Skin epidermis (tissue), 12 donors: Measurements from ENCODE around the gene CD8A.

ENCODE experiments used
- H3K27ac ChIP-seq, 21 experiments: fragments of 200-600 bp; sonication (generic) in 11 of 21; one replicate each; pipeline ENCODE4 v1.5.0; 2020; ENCODE audit warnings: mild to moderate bottlenecking in 3 of 21, inconsistent platforms in 2 of 21, moderate library complexity in 2 of 21
- H3K4me3 ChIP-seq, 7 experiments: fragments of 200-600 bp; sonication (generic) in 2 of 7; one replicate each; pipeline ENCODE4 v1.5.0; 2020; ENCODE audit warnings: inconsistent platforms in 2 of 7, mild to moderate bottlenecking in 2 of 7, moderate library complexity in 1 of 7

Gene CD8A

DNA sequence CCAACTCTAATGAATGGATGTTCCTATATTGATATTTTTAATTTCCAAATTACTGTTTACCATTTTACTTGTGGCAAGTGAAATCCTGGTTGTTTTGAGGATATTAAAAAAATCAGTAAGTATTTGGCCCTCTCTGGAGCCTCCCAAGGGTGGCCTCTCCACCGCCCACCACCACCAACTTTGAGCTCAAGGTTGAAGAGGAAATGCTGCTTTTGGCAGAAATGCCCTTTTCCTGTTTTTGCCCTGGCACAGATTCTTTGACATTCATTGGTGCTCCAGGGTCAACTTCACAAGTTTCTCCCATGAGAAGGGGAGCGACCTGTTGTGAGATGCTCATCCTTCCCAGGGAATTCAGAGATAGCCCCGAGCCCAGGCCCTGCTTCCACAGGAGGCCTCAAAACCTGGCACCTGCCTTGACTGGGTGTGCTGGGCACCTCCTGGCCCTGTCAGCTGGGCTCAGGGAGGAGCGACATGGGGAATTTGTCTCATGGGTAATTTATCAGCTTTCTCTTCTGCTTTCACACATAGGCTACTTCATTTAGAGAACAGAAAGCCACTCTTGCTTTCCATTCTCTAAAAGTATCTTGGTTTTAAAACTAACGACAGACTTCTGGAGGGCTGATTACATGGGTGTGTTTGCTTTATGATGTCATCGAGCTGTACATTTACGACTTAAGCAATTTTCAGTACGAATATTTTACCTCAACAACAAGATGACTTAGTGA, 6.9 kb downstream of the CD8A start:
- H3K27ac ChIP-seq = no peak overlapping the region
- no peak overlapping the region for H3K4me3 ChIP-seq

DNA sequence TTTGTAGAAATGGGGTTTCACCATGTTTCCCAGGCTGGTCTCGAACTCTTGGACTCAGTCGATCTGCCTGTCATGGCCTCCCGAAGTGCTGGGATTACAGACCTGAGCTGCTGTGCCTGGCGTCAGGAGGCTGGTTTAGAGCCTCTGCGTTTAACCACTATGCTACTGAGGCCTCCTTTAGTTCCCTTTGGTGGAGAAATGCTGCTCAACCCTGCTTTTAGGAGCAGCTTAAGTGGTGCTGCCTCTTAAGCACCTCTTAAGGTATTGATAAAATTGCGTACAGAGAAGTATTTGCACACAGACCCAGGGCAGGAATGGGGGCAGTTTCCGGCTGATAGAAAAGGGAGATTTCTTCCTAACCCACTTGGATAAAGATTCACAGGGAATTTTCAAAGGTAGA, 8.0 kb downstream of the CD8A start:
- Histone ChIP-seq H3K27ac (no peak overlapping the region), H3K4me3 (no peak overlapping the region)

DNA sequence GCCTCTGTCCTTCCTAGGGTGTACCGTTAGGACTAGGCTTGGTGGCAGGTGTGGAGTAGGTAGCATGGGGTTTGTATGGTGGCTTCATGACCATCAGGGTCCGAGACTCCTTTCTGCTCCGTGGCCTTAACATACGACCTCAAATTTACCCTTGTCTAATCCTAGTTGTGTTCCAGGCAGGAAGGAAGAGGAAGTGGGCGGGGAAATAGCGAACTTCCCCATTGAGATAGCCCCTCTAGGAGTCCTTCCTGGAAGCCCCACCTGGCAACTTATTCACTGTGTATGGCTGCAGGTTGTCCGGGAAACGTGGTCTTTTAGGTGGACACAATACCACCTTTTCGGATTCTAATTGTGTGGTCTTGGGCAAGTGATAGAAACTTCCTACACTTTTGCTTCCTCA, 9.3 kb downstream of the CD8A start:
- H3K27ac ChIP-seq = no peak overlapping the region
- H3K4me3 ChIP-seq = no peak overlapping the region

DNA sequence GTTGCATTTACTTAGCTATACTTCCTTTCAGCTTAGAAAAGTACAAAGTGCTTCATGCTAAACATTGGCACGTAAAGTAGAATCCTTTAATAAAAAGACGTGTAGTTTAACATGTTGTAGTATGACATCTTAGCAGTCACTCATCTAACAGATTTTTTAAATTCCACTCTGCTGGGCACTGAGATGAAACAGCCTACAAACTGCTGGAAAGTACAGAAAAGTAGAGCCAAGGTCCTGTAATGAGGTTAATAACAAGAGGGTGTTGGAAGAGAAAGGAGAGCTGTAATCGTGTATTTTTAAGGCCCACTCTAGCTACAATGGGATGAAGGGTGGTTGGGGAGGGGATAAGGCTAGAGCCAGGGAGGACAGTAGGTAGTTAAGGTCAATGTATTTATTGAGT, 10.7 kb downstream of the CD8A start:
- no peak overlapping the region for H3K4me3 ChIP-seq
- H3K27ac ChIP-seq = no peak overlapping the region

DNA sequence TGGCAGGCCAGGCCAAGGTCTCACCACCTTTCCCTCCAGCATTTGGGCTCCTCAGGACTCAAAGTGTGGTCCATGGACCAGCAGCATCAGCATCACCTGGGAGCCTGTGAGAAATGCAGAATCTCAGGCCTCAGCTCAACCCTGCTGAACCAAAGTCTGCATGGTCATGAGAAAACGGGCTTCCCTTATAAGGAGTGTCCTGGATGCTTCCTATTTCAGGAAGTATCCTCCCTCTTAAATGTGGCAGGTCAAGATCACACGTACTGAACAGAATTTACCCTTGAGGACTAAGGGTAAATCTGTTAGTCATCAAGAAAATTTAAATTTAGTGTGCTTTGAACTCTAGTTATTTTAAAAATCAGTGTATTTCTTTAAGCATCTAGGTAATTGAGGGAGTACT, 11.8 kb downstream of the CD8A start:
- H3K4me3 ChIP-seq = no peak overlapping the region
- H3K27ac ChIP-seq = no peak overlapping the region

DNA sequence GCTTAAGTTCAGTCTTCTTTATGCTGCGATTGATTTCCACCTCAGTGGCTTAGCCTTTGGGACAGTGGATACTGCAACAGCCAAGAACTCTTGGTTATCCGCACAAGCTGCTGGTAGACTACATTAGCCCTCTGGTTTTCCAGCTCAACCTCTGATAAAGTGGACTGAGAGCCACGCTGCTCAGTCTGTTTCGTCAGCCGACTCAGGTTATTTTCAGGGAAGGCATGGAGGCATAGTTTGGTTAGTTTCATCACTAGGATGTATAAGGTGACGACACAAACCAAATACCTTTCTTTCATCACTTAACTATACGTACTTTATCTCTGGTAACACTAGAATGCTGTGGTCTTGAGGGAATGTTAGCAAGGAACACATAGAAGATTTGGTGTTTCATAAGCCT, 14.2 kb downstream of the CD8A start:
- no peak overlapping the region for H3K27ac ChIP-seq
- no peak overlapping the region for H3K4me3 ChIP-seq

DNA sequence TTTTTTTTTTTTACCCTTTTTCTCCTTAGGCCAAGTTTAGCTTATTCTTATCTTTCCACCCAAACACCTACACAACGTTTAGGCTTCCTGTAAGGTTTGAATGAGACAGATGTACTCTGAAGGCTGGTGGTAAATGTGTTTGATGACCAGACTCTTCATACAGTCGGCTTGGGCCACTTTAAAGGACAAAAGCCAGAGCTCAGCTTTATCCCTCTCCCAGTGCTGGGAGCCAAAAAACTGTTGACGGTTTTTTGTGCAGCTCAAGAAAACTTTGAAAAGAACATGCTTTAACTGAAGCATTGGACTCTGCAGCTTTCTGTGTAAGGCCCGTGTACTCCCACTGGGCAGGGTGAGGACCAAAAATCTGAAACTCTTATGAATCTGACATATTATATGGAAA, 15.4 kb downstream of the CD8A start:
- H3K27ac ChIP-seq = no peak overlapping the region
- no peak overlapping the region for H3K4me3 ChIP-seq

DNA sequence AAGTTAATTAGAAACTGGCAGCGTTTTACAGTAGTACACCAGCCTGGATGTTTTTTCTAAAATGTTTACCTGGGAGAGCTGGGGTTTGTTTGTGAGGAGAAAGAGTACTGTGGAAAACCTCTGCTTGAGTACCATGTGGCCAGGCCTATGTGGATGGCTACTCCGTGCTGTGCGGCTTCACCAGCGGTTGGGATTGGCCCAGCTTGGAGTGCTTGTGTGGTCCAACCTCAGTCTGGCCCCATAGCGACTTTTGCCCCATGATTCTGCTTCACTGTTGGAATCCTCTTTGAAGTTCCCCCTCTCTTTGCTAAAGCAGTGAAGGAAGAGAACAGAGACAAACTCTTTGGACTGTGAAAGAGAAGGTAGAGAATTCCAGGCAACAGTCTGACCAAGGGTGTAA, 15.9 kb downstream of the CD8A start:
- Histone ChIP-seq H3K4me3 (no peak overlapping the region), H3K27ac (no peak overlapping the region)

DNA sequence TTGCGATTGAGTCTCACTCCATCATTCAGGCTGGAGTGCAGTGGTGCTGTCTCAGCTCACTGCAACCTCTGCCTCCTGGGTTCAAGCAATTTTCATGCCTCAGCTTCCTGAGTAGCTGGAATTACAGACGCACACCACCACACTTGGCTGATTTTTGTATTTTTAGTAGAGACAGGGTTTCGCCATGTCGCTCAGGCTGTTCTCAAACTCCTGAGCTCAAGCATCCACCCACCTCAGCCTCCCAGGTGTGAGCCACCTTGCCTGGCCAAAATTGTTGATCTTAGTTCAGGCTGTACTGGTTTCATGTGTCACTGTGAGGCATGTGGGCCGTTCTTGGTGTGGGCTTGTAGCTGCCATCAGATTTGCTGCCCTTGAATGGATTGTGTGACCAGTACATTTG, 18.1 kb downstream of the CD8A start:
- Histone ChIP-seq H3K27ac (no peak overlapping the region), H3K4me3 (no peak overlapping the region)

DNA sequence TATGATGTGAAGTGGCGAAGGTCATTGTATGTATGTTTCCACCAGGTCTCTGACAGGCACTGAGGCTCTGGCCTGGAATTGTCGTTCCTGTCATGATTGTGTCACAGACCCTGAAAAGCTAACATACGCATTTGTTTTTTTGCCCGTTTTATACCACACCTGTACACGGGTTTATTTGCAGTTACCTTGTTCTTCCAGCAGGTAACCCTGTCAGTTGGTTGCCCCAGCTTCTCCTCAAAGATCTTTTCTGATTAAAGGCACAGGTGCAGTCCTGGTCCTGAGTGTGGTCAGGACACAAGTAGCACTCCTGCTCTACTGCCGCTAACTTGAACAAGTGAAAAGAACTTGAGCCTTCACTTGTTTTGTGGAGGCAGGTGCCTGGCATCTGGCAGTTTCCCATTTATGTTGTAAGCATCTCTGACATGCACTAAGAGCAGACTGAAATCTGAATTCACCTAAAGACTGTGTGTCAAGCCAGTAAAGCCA, 19.9 kb downstream of the CD8A start:
- Histone ChIP-seq H3K4me3 (no peak overlapping the region), H3K27ac (no peak overlapping the region)

DNA sequence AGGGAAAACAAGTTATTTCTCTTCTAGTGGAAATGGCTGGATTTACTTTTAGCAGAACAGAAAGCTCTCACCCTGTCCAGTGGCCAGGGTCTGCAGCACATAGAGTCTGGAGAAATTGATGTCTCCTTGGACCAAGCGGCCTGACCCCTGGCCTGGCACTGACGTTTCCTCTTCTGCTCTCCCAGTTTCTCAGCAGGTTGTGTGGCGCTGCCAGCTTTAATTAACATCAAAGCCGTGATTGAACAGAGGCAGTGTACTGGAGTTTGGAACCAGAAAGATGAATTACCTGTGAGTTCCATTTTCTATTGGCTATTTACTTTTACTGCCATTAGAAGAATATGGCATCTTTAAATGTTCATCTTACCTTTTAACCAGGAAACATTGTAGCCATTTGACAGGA, 20.9 kb downstream of the CD8A start:
- no peak overlapping the region for H3K27ac ChIP-seq
- H3K4me3 ChIP-seq = no peak overlapping the region

DNA sequence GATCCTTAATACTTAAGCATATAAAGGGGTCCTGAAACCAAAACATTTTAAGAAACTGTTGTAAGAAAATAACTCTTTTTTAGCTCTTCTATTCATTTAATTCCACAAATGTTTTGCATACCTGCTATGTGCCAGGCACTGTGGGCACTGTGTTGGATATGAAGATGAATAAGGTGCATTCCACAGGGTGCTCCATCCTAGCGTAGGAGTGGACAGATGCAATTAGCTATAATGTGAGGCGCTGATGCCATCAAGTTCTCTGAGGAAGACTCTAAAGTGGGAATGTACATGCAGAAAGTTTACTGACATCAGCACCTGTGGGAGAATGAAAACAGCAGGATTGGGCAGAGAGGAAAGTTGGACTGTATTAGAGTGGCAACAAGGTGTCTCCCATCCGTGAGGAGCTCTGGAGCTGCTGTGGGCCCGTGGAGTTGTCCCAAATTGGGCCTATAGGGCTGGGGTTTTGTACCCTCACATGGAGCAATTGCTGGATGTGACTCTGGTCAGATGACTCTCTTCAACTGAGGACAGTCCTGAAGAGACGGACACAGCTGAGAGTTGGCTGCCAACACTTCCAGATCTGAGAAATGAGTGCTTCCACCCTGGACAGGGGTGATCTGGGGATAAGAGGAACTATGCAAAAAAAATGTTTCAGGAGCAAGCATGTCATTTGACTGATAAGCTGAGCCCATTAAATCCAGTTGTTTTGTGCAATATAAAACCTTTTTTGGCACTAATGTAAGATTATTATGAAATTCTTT, 22.3 kb downstream of the CD8A start:
- Histone ChIP-seq H3K27ac (no peak overlapping the region), H3K4me3 (no peak overlapping the region)

DNA sequence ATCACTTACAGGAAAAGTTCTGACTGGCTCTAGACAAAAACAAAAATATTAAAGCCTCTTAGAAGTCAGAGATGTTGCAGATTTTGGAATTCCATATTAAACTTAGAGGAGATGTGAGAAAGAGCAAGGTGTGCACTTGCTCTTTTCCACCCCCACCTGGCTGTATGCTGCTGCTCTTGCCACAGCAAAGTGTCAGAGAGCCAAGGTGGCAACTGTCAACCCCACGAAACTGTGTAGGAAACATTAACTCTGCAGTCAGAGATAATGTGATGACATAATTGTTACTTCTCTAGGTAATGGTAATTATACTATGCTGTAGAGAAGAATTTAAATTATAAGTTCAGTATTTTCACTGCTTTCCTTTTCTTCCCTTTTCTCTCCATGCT, 25.4 kb downstream of the CD8A start:
- H3K27ac ChIP-seq = no peak overlapping the region
- H3K4me3 ChIP-seq = no peak overlapping the region

DNA sequence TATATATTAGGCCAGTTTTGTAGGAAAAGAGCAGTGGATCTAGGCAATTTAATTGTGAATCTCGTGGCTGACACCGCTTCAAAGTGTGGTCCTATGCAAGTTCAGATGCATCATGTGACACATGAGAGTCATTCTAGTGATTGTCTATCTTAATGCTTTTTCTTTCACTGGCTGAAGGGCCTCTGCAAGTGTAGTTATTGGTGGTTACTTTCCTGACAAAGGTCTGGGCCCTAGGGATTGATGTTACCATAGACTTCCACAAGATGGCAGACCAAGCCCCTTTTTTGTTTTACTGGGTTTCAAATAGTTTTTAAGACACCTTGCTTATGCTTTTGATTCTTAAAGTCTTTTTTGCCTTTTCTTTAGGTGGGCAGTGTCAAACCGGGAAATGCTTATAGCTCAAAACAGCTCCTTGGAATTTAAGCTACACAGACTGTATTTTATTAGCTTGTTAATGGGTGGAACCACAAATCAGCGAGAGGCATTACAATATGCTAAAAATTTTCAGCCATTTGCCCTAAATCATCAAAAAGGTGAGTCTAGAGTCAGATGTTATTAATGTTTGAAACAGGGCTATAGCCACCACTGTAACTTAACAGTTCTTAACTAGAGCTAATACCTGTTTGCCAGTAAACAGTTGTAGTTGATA, 25.9 kb downstream of the CD8A start:
- no peak overlapping the region for H3K27ac ChIP-seq

DNA sequence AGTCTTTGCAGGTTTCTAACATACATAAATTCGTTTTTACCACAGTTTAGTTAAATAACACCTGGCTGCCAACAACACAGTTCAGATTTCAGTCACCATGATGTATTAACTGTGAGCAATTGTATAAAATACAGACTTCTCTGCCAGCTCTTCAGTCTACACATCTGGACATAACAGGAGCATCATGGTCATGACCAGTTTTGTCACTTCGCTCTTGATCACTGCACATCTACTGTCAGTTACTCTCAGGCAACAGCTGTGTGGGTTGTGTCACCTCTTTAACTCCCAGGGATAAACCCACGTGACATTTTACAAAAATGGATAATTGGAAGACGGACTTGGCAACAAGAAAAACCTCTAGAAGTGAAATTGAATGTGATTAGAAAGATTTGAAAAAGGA, 30.3 kb downstream of the CD8A start:
- H3K4me3 ChIP-seq = no peak overlapping the region
- no peak overlapping the region for H3K27ac ChIP-seq

More for the DNA sequence above, 25.9 kb downstream of the CD8A start:
- H3K4me3 ChIP-seq = no peak overlapping the region

DNA sequence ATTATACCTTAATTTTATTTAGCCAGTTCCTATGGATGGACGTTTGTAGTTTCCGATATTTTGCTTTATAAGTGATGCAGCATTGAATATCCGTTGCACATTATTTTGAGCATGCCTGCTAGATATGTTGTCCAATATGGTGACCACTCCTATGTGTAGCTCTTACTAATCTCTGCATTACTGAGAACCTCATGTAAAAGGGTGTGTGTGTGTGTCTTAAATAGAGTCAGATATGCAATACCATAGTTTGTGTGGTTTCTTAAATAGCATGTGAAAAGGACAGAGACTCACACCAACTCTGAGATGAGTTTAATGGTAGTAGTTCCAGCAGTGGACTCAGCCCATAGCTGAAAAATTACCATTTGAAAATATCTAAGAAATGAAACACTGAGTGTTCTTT, 32.3 kb downstream of the CD8A start:
- Histone ChIP-seq H3K4me3 (no peak overlapping the region), H3K27ac (no peak overlapping the region)

DNA sequence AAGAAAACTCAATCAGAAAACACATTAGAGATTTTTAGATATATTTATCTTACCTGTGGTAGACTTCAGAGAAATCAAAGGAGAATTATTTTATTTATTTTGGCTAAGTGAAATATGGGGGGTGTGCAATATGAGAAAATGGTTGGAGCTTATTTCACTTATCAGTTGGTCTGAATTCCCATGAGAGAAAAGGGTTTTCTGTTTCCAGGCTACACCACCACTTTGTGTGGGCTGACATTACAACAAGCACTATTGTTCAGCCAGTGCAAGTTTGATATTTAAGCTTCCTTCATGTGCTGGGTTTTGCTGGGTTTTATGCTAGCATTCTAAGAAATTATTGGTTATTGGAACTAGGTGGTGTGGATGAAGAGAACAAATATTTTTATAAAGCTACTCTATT, 37.1 kb downstream of the CD8A start:
- Histone ChIP-seq H3K4me3 (no peak overlapping the region), H3K27ac (no peak overlapping the region)

DNA sequence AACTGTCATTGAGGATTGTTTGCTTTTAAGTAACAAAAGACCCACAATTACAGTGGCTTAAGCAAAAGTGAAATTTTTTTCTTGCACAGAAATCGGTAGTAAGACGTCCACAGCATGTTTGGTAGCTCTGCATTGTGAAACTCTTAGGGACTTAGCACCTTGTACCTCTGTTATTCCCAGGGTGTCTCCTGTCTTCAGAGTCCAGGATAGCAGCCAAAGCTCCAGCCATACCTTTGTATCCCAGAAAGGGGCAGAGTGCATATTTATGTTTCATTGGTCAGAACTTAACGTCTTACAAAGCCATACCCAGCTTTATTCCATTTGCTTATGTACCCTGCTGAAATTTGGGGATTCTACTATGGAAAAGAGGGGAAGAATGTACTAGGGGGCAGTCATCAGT, 37.8 kb downstream of the CD8A start:
- H3K4me3 ChIP-seq = no peak overlapping the region
- H3K27ac ChIP-seq = no peak overlapping the region

DNA sequence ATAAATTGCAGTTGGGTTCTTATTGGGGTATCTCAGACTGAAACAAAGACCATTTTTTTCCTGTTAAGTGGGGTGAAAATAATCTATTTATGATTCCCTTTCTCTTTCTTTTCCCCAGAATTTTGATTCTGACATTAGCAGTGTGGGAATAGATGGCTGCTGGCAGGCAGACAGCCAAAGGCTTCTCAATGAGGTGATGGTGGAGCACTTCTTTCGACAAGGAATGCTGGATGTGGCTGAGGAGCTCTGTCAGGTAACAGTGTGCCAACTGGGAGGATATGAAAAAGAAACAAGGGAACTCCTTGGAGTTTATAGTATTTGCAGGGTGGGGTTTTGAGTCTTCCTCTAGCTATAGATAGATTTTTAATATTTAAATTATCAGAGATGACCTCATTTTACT, 38.9 kb downstream of the CD8A start:
- Histone ChIP-seq H3K27ac (no peak overlapping the region), H3K4me3 (no peak overlapping the region)

DNA sequence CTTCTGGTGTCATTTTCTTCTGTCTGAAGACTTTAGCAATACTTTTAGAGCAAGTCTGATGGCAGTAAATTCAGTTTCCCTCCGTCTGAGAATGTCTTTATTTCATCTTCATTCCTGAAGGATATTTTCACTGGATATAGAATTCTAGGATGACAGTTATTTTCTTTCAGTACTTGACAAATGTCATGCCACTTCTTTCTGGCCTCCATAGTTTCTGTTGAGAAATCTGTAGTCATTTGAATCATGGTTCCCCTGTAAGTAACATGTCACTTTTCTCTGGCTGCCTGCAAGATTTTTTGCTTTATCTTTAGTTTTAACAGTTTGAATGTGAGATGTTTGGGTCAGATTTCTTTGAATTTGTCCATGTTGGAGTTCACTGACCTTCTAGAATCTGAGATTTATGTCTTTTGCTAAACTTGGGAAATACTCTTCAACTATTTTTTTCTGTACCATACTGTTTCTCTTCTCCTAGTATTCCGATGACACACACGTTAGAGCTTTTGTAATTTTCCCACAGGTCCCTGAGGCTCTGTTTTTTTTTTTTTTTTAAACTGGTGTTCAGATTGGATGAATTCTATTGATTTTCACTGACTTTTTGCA, 40.4 kb downstream of the CD8A start:
- Histone ChIP-seq H3K4me3 (no peak overlapping the region), H3K27ac (no peak overlapping the region)
